Testis (tissue), 3 donors: ENCODE data around the gene AFG1L. TPM values are rescaled to one million over a fixed set of nuclear protein-coding genes. Genes with fewer than 3 reads are reported as not detected.
"Not testable (repeated sequence)": the region's sequence is repeated elsewhere in the genome, so short reads cannot be mapped to it uniquely, and the experiment has no call there.

Source experiments
- DNase-seq: peaks from one replicate; pipeline ENCODE4 v3.0.0-alpha.2; 2019
- H3K27ac ChIP-seq, 2 donors: fragments of 200-600 bp; sonication (generic); one replicate each; pipeline ENCODE4 v1.5.1; 2019
- H3K27me3 ChIP-seq: fragments of 200-600 bp; sonication (generic); one replicate; pipeline ENCODE4 v1.5.1; 2019
- H3K36me3 ChIP-seq: fragments of 200-600 bp; sonication (generic); one replicate; pipeline ENCODE4 v1.5.1; 2017; ENCODE audit warnings: low read depth; ENCODE audit errors: missing control alignments
- H3K4me1 ChIP-seq: fragments of 200-600 bp; sonication (generic); one replicate; pipeline ENCODE4 v1.5.1; 2019
- H3K4me3 ChIP-seq, 2 donors: fragments of 200-600 bp; sonication (generic); one replicate each; pipeline ENCODE4 v1.5.1; 2017 to 2019
- H3K9me3 ChIP-seq: fragments of 200-600 bp; sonication (generic); one replicate; pipeline ENCODE4 v1.5.1; 2017
- POLR2A ChIP-seq: fragments of 450-650 bp; IDR thresholded peaks from one replicate; pipeline ENCODE4 v1.6.1; 2017; ENCODE audit warnings: antibody characterized with exemption, mild to moderate bottlenecking, moderate library complexity
- WGBS, 2 donors: methylation state at CpG; one replicate each; pipeline ENCODE4 v1.1.5; 2018; 5-methylcytosine and 5-hydroxymethylcytosine counted together
- intact Hi-C: fragments of 100-400 bp; cut with DNase I; formaldehyde crosslinking; loops from one replicate; pipeline ENCODE4 v1.15.1; 2023; ENCODE audit warnings: low total_unique reads
- polyA plus RNA-seq: library from polyadenylated mRNA; stranded (reverse); fragments of 350-450 nt; fragmentation: Illumina TruSeq; extraction: RNeasy Lipid Tissue Mini Kit (QIAGEN cat#74804); gene quantifications from one replicate; pipeline ENCODE4 v1.2.3, GENCODE V29; 2014; ENCODE audit warnings: low read depth, low replicate concordance; ENCODE audit not compliant: insufficient read depth
- total RNA-seq, 2 donors: library from RNA; depleted of rRNA; stranded (reverse); fragments of >200 nt; gene quantifications; one replicate each; pipeline ENCODE4 v1.2.3, GENCODE V29; 2016
- TF ChIP-seq, protein P1 (sequence below), 3 experiments: fragments of 450-650 bp in 2 of 3; fragments of 200-600 bp in 1 of 3; sonication (generic) in 1 of 3; IDR thresholded peaks; one replicate each; pipeline ENCODE4 v1.5.1; 2016 to 2019; ENCODE audit warnings: antibody characterized with exemption in 3 of 3, mild to moderate bottlenecking in 2 of 3, moderate library complexity in 1 of 3

The AFG1L gene
- total and polyA plus RNA-seq, 3 donors from 2014 or later = 9.2 to 43.0 (median 11.7) TPM

- no peak for TF ChIP-seq POLR2A
- TF ChIP-seq, protein P1, sequence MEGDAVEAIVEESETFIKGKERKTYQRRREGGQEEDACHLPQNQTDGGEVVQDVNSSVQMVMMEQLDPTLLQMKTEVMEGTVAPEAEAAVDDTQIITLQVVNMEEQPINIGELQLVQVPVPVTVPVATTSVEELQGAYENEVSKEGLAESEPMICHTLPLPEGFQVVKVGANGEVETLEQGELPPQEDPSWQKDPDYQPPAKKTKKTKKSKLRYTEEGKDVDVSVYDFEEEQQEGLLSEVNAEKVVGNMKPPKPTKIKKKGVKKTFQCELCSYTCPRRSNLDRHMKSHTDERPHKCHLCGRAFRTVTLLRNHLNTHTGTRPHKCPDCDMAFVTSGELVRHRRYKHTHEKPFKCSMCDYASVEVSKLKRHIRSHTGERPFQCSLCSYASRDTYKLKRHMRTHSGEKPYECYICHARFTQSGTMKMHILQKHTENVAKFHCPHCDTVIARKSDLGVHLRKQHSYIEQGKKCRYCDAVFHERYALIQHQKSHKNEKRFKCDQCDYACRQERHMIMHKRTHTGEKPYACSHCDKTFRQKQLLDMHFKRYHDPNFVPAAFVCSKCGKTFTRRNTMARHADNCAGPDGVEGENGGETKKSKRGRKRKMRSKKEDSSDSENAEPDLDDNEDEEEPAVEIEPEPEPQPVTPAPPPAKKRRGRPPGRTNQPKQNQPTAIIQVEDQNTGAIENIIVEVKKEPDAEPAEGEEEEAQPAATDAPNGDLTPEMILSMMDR (IDR thresholded peaks at IDR 0.05) = no peak
- Histone ChIP-seq H3K9me3 (no peaks in the 10 kb centered on the region), H3K4me1 (peaks cover 13% of the 10 kb centered on the region), H3K27me3 (no peaks in the 10 kb centered on the region), H3K27ac (no peak overlapping the region), H3K36me3 (no peaks in the 10 kb centered on the region), H3K4me3 (no peak overlapping the region)
- intact Hi-C loops = no loop called here
- no peak for DNase-seq
Measured at GRCh38 chr6:108312605-108313004, 17.8 kb downstream of the AFG1L start.

DNA sequence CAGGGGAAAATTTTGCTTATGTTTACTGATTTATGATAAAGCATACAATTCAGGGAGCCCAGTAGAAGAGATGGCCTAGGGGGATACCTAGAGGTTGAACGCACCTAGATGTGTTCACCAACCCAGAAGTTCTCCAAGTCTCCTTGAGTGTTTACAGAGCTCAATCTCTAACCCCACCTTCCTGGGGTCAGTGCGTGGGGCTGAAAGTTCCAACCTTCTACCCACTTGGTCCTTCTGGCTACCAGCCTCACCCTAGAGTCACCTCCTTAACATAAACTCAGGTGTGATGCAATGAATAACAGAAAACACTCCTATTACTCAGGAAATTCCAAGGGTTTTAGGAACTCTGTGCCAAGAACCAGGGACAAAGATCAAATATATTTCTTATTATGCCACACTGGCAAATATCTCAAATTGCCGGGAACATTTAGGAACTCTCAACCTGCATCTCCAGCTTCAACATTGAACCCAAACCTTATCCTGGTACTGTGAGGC lies 26.4 kb downstream of the AFG1L start:
- WGBS, 2 donors = 90% methylated on average over 3 of the region's 3 CpGs
- Histone ChIP-seq H3K4me3 (no peak overlapping the region), H3K4me1 (no peaks in the 10 kb centered on the region), H3K9me3 (no peaks in the 10 kb centered on the region), H3K27me3 (no peaks in the 10 kb centered on the region), H3K27ac (no peak overlapping the region), H3K36me3 (no peaks in the 10 kb centered on the region)
- DNase-seq = no peak
- intact Hi-C loops = no loop called here
- TF ChIP-seq, protein P1 (IDR thresholded peaks at IDR 0.05) = no peak
- no peak for TF ChIP-seq POLR2A

DNA sequence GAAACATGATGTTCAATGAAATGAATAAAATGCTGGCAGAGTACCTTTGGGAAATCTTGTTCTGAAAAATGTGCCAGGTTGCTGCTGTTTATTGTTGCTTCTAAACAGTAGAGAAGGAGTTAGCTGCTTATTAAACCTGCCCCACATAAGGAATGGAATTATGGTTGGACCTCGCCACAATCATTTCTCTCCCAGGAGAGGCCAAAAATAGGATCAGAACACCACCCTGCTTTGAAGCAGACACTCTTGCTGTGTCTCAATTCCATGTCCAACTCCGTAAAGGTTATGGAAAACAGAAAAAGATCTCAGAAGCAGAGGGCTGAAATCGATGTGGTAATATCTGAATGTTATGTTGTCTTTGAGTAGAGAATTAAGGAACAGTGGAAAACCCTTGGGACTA lies 27.9 kb downstream of the AFG1L start:
- Histone ChIP-seq H3K4me3 (no peak overlapping the region), H3K27me3 (no peaks in the 10 kb centered on the region), H3K36me3 (no peaks in the 10 kb centered on the region), H3K4me1 (no peaks in the 10 kb centered on the region), H3K27ac (no peak overlapping the region), H3K9me3 (no peaks in the 10 kb centered on the region)
- WGBS, 2 donors = 68 to 78% methylated on average over 3 of the region's 3 CpGs
- DNase-seq = no peak
- intact Hi-C loops = no loop called here
- TF ChIP-seq, protein P1 (IDR thresholded peaks at IDR 0.05) = no peak
- TF ChIP-seq POLR2A = no peak

- Histone ChIP-seq H3K27me3 (no peaks in the 10 kb centered on the region), H3K9me3 (no peaks in the 10 kb centered on the region), H3K27ac (no peak overlapping the region), H3K36me3 (no peaks in the 10 kb centered on the region), H3K4me3 (no peak overlapping the region), H3K4me1 (no peaks in the 10 kb centered on the region)
- 87 to 89% methylated on average over 4 of the region's 4 CpGs for WGBS, 2 donors
- TF ChIP-seq, protein P1 (IDR thresholded peaks at IDR 0.05) = no peak
- TF ChIP-seq POLR2A = no peak
- DNase-seq = no peak
- intact Hi-C loops = no loop called here
Measured at GRCh38 chr6:108323710-108324466, 29.0 kb downstream of the AFG1L start.

DNA sequence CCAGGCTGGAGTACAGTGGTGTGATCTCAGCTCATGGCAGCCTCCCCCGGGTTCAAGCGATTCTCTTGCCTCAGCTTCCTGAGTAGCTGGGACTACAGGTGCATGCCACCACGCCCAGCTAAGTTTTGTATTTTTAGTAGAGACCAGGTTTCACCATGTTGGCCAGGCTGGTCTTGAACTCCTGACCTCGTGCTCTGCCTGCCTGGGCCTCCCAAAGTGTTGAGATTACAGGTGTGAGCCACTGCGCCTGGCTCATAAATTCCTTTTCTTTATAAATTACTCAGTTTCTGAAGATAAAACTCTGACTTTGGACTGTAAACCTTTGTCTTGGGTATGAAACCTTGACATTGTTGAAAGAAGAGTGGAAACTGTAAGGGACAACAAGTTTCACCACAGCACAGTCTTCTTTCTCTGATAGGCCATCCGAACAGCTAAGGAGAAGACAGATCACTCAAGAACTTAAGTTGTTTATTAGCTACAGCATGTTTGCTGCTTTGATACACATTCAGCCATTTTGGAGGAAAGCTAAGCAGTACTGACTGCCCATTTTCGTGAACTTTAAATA lies 35.4 kb downstream of the AFG1L start:
- H3K9me3 ChIP-seq, H3K4me1 ChIP-seq, H3K27ac ChIP-seq, H3K4me3 ChIP-seq, DNase-seq, H3K27me3 ChIP-seq, intact Hi-C loops, H3K36me3 ChIP-seq: not testable (repeated sequence)
- 92 to 93% methylated on average over 7 of the region's 7 CpGs for WGBS, 2 donors
